ENCODE measurements around the gene PLPP6.

The PLPP6 gene

GRCh38 chr9:4686584-4686983 lies 24.5 kb downstream of the PLPP6 start:
- TF ChIP-seq, protein P1, sequence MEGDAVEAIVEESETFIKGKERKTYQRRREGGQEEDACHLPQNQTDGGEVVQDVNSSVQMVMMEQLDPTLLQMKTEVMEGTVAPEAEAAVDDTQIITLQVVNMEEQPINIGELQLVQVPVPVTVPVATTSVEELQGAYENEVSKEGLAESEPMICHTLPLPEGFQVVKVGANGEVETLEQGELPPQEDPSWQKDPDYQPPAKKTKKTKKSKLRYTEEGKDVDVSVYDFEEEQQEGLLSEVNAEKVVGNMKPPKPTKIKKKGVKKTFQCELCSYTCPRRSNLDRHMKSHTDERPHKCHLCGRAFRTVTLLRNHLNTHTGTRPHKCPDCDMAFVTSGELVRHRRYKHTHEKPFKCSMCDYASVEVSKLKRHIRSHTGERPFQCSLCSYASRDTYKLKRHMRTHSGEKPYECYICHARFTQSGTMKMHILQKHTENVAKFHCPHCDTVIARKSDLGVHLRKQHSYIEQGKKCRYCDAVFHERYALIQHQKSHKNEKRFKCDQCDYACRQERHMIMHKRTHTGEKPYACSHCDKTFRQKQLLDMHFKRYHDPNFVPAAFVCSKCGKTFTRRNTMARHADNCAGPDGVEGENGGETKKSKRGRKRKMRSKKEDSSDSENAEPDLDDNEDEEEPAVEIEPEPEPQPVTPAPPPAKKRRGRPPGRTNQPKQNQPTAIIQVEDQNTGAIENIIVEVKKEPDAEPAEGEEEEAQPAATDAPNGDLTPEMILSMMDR (IDR thresholded peaks at IDR 0.05; ENCODE audit: control insufficient read depth, insufficient read depth, low read depth, low read length, missing control alignments), result no peak
- no peak for DNase-seq (ENCODE audit: low read depth)
- no peak overlapping the region for H3K4me3 ChIP-seq (ENCODE audit: control insufficient read depth, low read depth, low read length)

GRCh38 chr9:4689021-4689420 lies 26.9 kb downstream of the PLPP6 start:
- DNase-seq (ENCODE audit: low read depth), result no peak
- TF ChIP-seq, protein P1 (IDR thresholded peaks at IDR 0.05; ENCODE audit: control insufficient read depth, insufficient read depth, low read depth, low read length, missing control alignments), result no peak
- H3K4me3 ChIP-seq (ENCODE audit: control insufficient read depth, low read depth, low read length), result no peak overlapping the region

DNA sequence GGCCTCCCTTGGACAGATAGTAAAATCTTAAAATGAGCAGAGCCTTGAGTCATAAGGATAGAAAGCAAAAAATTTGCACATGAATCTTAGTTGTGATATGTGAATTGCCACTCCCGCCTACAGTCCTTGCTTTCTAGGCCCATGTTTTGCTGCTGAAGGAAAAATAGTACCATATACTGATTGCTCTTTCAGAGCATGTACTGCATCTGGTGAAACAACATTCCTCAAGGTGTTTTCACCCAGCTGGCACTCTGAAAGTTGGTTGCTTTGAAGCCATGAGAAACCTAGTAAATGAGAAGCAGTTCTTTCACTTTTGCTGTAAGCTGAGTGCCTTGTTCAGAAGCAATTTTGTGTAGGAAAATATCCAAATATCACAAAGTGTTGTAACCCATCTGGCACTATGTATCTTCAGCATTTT lies 27.6 kb downstream of the PLPP6 start:
- no peak overlapping the region for H3K4me3 ChIP-seq (ENCODE audit: control insufficient read depth, low read depth, low read length)
- DNase-seq (ENCODE audit: low read depth), result no peak
- TF ChIP-seq, protein P1 (IDR thresholded peaks at IDR 0.05; ENCODE audit: control insufficient read depth, insufficient read depth, low read depth, low read length, missing control alignments), result no peak

DNA sequence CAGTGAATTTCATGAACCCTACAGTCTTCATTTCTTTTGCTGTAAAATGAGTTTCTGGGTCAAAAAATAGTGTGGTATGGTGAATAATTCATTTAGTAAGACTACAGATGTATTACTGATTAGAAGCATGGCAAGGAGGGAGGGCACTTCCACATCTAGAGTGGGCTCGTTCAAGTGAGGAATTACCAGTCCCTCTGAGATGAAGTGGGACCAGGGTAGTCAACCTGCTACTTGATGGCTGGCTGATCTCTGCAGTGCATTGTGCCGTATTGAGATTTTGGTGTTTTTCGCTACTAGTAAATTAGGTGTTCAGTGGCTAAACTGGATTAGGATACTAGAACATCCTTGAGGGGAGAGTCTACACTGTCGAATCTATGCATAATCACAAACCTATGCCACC lies 28.1 kb downstream of the PLPP6 start:
- TF ChIP-seq, protein P1 (IDR thresholded peaks at IDR 0.05; ENCODE audit: control insufficient read depth, insufficient read depth, low read depth, low read length, missing control alignments), result no peak
- DNase-seq (ENCODE audit: low read depth), result no peak
- H3K4me3 ChIP-seq (ENCODE audit: control insufficient read depth, low read depth, low read length), result no peak overlapping the region

GRCh38 chr9:4691795-4692194 lies 29.7 kb downstream of the PLPP6 start:
- peak; percentile 61 for DNase-seq (ENCODE audit: low read depth)
- TF ChIP-seq, protein P1 (IDR thresholded peaks at IDR 0.05; ENCODE audit: control insufficient read depth, insufficient read depth, low read depth, low read length, missing control alignments), result no peak
- H3K4me3 ChIP-seq (ENCODE audit: control insufficient read depth, low read depth, low read length), result no peak overlapping the region

GRCh38 chr9:4700091-4700490 lies 38.0 kb downstream of the PLPP6 start:
- TF ChIP-seq, protein P1 (IDR thresholded peaks at IDR 0.05; ENCODE audit: control insufficient read depth, insufficient read depth, low read depth, low read length, missing control alignments), result no peak

GRCh38 chr9:4700932-4701331 lies 38.8 kb downstream of the PLPP6 start:
- TF ChIP-seq, protein P1 (IDR thresholded peaks at IDR 0.05; ENCODE audit: control insufficient read depth, insufficient read depth, low read depth, low read length, missing control alignments), result no peak
- H3K4me3 ChIP-seq (ENCODE audit: control insufficient read depth, low read depth, low read length), result no peak overlapping the region
- DNase-seq (ENCODE audit: low read depth), result no peak

More at GRCh38 chr9:4700091-4700490, 38.0 kb downstream of the PLPP6 start:
- no peak for DNase-seq (ENCODE audit: low read depth)
- no peak overlapping the region for H3K4me3 ChIP-seq (ENCODE audit: control insufficient read depth, low read depth, low read length)
